ENCODE data around the gene JADE2. TPM values are rescaled to one million over a fixed set of nuclear protein-coding genes. Genes with fewer than 3 reads are reported as not detected.

Gene JADE2
- total RNA-seq, 6 donors from 2014 or later = 51.5 to 102 (median 69.5) TPM

DNA sequence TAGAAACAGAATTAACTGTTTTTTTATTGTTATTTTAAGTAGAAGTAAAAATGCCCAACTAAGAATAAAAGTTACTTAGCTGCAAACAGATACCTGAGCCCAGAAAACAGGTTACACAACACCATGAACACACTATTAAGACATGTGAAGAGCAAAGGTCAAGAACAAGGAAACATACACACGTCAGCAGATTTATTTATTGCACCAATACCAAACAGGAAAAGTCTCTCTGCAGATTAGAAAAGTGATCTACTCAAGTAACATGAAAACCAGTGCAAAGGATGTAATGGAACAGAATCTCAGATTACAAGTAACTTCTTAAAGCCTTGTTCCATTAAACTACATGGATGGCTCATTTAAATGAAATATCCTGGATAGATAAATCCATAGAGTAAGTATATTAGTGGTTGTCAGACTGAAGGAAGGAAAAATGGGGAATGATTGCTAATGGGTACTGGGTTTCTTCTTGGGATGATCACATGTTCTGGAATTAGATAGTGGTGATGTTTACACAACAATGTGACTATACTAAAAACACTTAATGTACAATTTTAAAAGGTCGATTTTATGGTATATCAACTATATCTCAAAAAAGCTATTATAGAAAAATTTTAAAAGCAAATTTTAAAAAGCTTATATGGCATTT is 101.0 kb downstream of the JADE2 start:
- peaks cover 5 to 31% (median 15%) of the 10 kb centered on the region in 4 donors for H3K36me3 ChIP-seq
- 43 to 51% methylated on average over 2 of the region's 2 CpGs for WGBS, 2 donors
- H3K27ac ChIP-seq = peak overlapping the region in 3 of 4 donors; percentile 36 to 52 (median 48)
- ATAC-seq (ENCODE audit: low FRiP score in 2 of 2) (peak; percentile 44 to 67), DNase-seq (no peak)
- H3K4me3 ChIP-seq = no peak overlapping the region
- no peaks in the 10 kb centered on the region for H3K27me3 ChIP-seq
- no peaks in the 10 kb centered on the region for H3K9me3 ChIP-seq
- TF ChIP-seq POLR2A (IDR thresholded peaks at IDR 0.05) = no peak
- peak in 1 of 4 donors; percentile 69 for TF ChIP-seq EP300 (IDR thresholded peaks at IDR 0.05)
- peaks cover 15 to 35% (median 15%) of the 10 kb centered on the region in 4 donors for H3K4me1 ChIP-seq

Small RNAs within 50 kb of the gene (small RNA-seq; reads per million reads assigned to genes)
- gene RN7SL541P = 0 reads per million in 4 donors
- 0 reads per million in 4 donors for gene RNU6-456P

Other genes with a start within 250 kb of the JADE2 start
- 1 to 10 TPM in 4 of 6 donors, under 1 TPM in 1, not detected in 1; 0.46 to 3.7 (median 2.2) TPM for gene CDKL3, start 158.5 kb upstream of the JADE2 start, total RNA-seq
- gene UBE2B, start 154.1 kb upstream of the JADE2 start, total RNA-seq = 100 to 1,000 TPM in 1 of 6 donors, 10 to 100 TPM in 5; 34.6 to 146 (median 70.7) TPM
- gene CDKN2AIPNL, start 113.8 kb upstream of the JADE2 start, total RNA-seq = 10 to 100 TPM in 4 of 6 donors, 1 to 10 TPM in 2; 2.1 to 18.5 (median 13.3) TPM
- gene SAR1B, start 107.2 kb downstream of the JADE2 start, total RNA-seq = 10 to 100 TPM; 37.4 to 67.0 (median 52.7) TPM
- gene SEC24A, start 123.1 kb downstream of the JADE2 start, total RNA-seq = 10 to 100 TPM in 4 of 6 donors, 1 to 10 TPM in 2; 3.8 to 23.4 (median 16.8) TPM
- gene CAMLG, start 212.9 kb downstream of the JADE2 start, total RNA-seq = 10 to 100 TPM; 12.4 to 38.2 (median 20.5) TPM
- 10 to 100 TPM; 31.2 to 68.9 (median 45.0) TPM for gene DDX46, start 233.1 kb downstream of the JADE2 start, total RNA-seq

Data from upper lobe of left lung (tissue), 6 donors.